Measurements from ENCODE around the gene KATNBL1. TPM values are rescaled to one million over a fixed set of nuclear protein-coding genes. Genes with fewer than 3 reads are reported as not detected.
"Not testable (repeated sequence)": the region's sequence is repeated elsewhere in the genome, so short reads cannot be mapped to it uniquely, and the experiment has no call there.

Gene KATNBL1
- total RNA-seq, 4 donors from 2014 or later = 25.7 to 42.8 (median 39.2) TPM

GRCh38 chr15:34185666-34186065 is 24.2 kb downstream of the KATNBL1 start:
- intact Hi-C loops (cut with DNase I; ENCODE audit: low total_unique reads) = no loop called here
- no peak overlapping the region for H3K4me3 ChIP-seq (ENCODE audit: low read depth, poor library complexity, severe bottlenecking)
- DNase-seq (ENCODE audit: low spot score in 2 of 2) = no peak
- 83 to 86% methylated on average over 4 of the region's 4 CpGs for WGBS, 2 donors
- TF ChIP-seq CTCF (IDR thresholded peaks at IDR 0.05) (no peak), POLR2A (IDR thresholded peaks at IDR 0.05) (no peak)

- DNase-seq (ENCODE audit: low spot score in 2 of 2) = no peak
- 31 to 46% methylated on average over 4 of the region's 4 CpGs for WGBS, 2 donors
- intact Hi-C loops (cut with DNase I; ENCODE audit: low total_unique reads) = no loop called here
- no peak for TF ChIP-seq CTCF (IDR thresholded peaks at IDR 0.05)
- H3K4me3 ChIP-seq (ENCODE audit: low read depth, poor library complexity, severe bottlenecking) = no peak overlapping the region
Measured at GRCh38 chr15:34182942-34183341, 27.0 kb downstream of the KATNBL1 start.

GRCh38 chr15:34179234-34179633 is 30.7 kb downstream of the KATNBL1 start:
- intact Hi-C loops (cut with DNase I; ENCODE audit: low total_unique reads) = no loop called here
- WGBS, 2 donors = 95 to 98% methylated on average over 3 of the region's 3 CpGs
- TF ChIP-seq CTCF (IDR thresholded peaks at IDR 0.05) = no peak
- no peak for TF ChIP-seq POLR2A (IDR thresholded peaks at IDR 0.05)
- H3K4me3 ChIP-seq (ENCODE audit: low read depth, poor library complexity, severe bottlenecking) = no peak overlapping the region
- no peak for DNase-seq (ENCODE audit: low spot score in 2 of 2)

- intact Hi-C loops (cut with DNase I; ENCODE audit: low total_unique reads); H3K4me3 ChIP-seq (ENCODE audit: low read depth, poor library complexity, severe bottlenecking); DNase-seq (ENCODE audit: low spot score in 2 of 2): not testable (repeated sequence)
- 93% methylated on average over 14 of the region's 14 CpGs for WGBS, 2 donors
Measured at GRCh38 chr15:34165987-34166573, 43.8 kb downstream of the KATNBL1 start.

- no peak for DNase-seq (ENCODE audit: low spot score in 2 of 2)
- H3K4me3 ChIP-seq (ENCODE audit: low read depth, poor library complexity, severe bottlenecking) = no peak overlapping the region
- 89 to 90% methylated on average over 9 of the region's 9 CpGs for WGBS, 2 donors
- TF ChIP-seq POLR2A (IDR thresholded peaks at IDR 0.05) = no peak
- TF ChIP-seq CTCF (IDR thresholded peaks at IDR 0.05) = no peak
- intact Hi-C loops (cut with DNase I; ENCODE audit: low total_unique reads) = no loop called here
Measured at GRCh38 chr15:34161329-34161963, 48.5 kb downstream of the KATNBL1 start.

- intact Hi-C loops (cut with DNase I; ENCODE audit: low total_unique reads) = no loop called here
- no peak for DNase-seq (ENCODE audit: low spot score in 2 of 2)
- WGBS, 2 donors = 90 to 98% methylated on average over 5 of the region's 5 CpGs
- TF ChIP-seq CTCF (IDR thresholded peaks at IDR 0.05) = no peak
- TF ChIP-seq POLR2A (IDR thresholded peaks at IDR 0.05) = no peak
- no peak overlapping the region for H3K4me3 ChIP-seq (ENCODE audit: low read depth, poor library complexity, severe bottlenecking)
Measured at GRCh38 chr15:34160735-34161134, 49.2 kb downstream of the KATNBL1 start.

Data from lower leg skin (tissue), 4 donors.